Choroid plexus epithelial cell (primary cell): ENCODE data around the gene CLCN3.

Source experiments
- DNase-seq: peaks from one replicate; pipeline ENCODE4 v3.0.0-alpha.2; 2010; ENCODE audit warnings: low read depth
- H3K4me3 ChIP-seq: 2 replicates; pipeline ENCODE4 v1.5.1; 2011; ENCODE audit warnings: low read depth, mild to moderate bottlenecking, control low read depth, low read length, moderate library complexity
- CTCF ChIP-seq: conservative IDR thresholded peaks from 2 replicates; pipeline ENCODE4 v1.5.1; 2011; ENCODE audit warnings: low read depth, mild to moderate bottlenecking, control low read depth, inconsistent platforms, low read length, moderate library complexity

CLCN3 gene

GRCh38 chr4:169611157-169611556 is 9.2 kb upstream of the CLCN3 start:
- no peak for TF ChIP-seq CTCF
- H3K4me3 ChIP-seq = peak overlapping the region; percentile 94
- DNase-seq = peak; percentile 42

DNA sequence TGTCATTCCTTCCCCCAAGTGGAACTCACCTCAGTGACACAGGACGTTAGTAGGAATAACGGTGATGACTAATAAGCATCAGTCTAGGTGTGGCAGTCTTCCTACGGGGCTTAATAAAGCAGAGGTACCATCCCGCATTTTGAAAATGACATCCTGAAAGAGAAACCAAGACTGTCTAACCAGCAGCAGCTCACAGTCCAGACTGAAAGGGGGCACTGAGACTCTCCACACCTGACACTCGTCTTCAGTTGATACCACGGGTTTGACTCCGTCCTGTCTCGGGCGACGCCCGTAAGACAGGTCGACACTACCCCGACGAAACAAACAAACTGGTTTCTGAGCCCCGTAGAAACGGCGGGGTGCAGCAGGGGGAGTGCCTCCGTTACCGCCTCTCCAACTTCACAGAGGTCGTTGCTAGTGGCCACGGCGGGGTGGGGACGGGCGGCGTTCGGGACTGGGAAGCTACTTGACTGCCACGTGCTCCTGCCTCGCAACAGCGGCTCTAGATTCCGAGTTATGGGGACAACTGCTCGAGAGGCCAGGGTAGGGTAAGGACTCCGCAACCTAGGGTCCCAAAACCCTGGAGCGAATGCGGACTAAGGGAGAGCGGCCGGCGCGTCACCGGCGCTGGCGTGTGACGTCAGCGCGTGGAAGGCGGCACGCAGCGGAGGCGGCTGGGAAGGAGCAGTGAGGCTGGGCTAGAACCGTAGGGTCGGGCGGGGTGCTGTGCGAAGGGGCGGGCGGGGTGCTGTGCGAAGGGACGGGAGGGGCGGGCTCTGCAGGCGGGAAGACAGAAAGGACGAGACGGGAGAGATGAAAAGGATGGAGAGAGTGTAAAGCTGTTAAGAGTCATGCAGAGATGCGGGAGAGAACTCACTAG is 8.1 kb upstream of the CLCN3 start, which contains the start of gene NEK1:
Gene NEK1 (minus strand): TSS at position 593 of the 880 bp plus-strand sequence. CDS start 9,953 bp downstream, outside the sequence.
- TF ChIP-seq CTCF = peak; percentile 3
- DNase-seq = peak; percentile 91
- peak within 1 kb of the TSS; percentile 94 for H3K4me3 ChIP-seq

DNA sequence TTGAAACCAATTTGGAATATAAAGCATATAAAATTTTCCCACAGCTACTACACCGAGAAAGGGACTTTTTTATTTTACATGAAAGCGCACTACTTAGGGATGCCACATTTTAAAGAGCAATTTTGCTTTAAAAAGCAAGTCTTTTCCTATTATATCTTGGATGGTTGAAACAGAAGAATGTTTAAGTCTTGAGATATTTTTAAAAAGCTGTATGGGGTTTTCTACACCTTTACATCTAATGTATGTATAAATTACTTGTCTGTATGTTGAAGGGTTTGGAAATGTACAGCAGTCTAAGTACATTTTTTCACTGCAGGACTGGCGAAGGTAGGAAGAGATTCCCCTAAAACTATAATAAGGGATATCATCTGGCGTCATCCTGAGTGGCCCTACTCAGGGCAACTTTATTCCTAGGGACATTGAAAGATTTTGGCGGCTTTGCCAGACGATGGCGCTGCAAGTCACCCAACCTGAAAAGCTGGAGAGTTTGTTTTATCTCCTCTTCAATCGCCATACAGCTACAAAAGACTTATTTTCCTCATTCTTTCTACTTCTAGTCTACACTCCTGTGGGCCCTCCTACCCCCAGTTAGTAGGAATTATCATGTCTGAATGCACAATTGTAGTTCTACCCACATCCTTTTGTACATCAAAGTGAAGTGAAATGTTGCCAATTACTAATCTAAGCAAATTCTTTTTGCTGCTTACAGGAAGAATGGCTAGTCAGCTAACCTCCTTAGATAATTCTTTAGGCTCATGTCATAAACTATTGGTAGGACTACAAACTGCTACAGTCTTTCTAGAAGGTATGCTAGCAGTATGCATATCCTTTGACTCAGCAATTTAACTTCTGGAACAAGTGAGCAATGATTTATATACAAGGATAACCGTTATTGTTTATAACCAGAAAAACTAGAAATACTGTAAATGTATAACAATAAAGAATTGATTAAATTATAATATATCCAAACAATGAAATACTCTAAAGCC is 7.2 kb upstream of the CLCN3 start:
- peak; percentile 88 for DNase-seq
- H3K4me3 ChIP-seq = peak overlapping the region; percentile 94
- TF ChIP-seq CTCF = peak; percentile 85

- peak; percentile 33 for DNase-seq
- no peak overlapping the region for H3K4me3 ChIP-seq
- no peak for TF ChIP-seq CTCF
Observed at GRCh38 chr4:169615467-169616106, 4.8 kb upstream of the CLCN3 start.

DNA sequence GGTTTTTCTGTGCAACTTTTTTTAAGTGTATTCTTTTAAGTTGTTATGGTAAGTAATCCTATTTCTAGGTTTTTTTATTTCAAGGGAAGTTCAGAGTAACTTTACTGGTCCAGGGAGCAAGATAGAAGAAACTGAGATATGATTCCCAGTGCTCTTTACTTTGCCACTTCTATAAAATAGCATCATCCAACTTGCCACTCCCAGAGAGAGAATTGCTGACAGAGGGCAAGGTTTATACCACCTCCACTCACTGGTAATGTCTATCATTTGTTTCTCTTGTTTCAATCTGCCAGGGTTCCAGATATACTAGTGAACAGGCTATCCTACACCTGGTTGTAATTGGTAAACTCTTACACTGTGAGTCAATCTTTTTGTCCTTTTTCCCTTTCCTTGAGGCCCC is 3.5 kb upstream of the CLCN3 start:
- H3K4me3 ChIP-seq = no peak overlapping the region
- no peak for TF ChIP-seq CTCF
- DNase-seq = no peak

DNA sequence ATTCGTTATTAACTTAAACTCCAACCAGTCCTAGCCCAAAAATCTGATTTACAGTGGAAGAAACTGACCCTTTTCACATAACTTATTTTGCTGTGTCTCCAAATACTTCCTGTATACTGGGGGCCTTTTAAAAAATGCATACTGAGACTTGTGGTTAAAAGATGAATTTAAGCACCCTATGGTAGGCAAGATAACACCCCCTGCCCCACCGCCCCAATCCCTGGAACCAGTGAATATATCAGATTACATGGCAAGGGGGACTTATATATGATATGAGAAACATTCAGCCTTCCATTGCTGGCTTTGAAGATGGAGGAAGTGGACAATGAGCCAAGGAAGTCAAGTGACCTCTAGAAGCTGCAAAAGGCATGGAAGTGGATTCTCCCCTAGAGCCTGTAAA is 3.1 kb upstream of the CLCN3 start:
- no peak for TF ChIP-seq CTCF

More for the DNA sequence above, 3.1 kb upstream of the CLCN3 start:
- no peak for DNase-seq
- H3K4me3 ChIP-seq = no peak overlapping the region
